RKO (cell line): Measurements from ENCODE around the gene GIGYF1.

Experiments
- DNase-seq: peaks from one replicate; pipeline ENCODE4 v3.0.0-alpha.2; 2016; ENCODE audit warnings: low spot score

The GIGYF1 gene

DNA sequence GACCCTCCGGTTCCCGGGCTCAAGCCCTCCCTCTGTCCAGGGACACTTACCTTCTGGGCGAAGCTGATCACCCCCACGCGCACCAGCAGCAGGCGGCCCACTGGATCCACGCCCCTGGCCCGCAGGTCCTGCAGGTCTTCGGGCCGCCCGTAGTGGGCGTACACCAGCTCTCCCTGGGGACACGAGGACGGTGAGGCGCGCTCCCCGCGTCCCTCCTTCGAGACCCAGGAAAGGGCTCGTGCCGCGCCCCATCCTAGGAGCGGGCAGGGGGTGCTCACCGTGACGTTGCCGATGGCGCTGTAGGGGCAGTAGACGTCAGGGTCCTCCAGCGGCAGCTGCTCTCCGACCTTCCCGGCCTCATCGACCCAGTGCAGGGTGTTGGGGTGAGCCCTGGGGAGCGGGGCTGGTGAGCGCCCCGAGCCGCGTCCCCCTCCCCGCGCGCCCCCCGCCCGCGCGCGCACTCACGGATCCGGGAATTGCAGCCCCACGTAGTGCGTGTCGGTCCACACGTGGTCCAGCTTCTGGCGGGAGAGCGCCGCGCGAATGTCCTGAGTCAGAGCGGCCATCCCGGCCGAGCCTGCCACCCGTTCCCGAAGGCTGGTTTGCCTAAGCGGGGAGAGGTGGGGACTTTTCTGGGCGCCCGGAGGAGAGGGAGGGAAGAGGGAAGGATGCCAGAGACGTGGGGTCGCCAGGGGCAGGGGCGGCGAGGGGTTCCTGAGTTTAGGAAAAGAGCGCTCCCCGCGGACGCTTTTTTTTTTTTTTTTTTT is 60.9 kb downstream of the GIGYF1 start:
- peak; percentile 68 for DNase-seq

DNA sequence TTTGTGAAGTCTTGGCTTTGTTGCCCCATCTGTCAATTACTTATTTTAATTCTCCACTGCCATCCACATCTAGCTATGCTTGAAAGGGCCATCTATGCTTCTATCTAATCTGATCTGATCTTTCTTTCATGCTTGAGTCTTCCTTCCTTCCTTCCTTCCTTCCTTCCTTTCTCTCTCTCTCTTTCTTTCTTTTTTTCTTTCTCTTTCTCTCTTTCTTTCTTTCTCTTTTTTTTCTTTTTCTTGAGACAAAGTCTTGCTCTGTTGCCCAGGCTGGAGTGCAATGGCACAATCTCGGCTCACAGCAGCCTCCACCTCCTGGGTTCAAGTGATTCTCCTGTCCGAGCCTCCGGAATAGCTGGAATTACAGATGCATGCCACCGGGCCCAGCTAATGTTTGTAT is 64.0 kb downstream of the GIGYF1 start:
- no peak for DNase-seq
